Motor neuron (in vitro differentiated cells): ENCODE measurements around the gene DNHD1. TPM values are rescaled to one million over a fixed set of nuclear protein-coding genes. Genes with fewer than 3 reads are reported as not detected.
A peak's percentile ranks its signal among the peaks of the same experiment; 100 is the strongest.

Experiments used
- ATAC-seq, 8 experiments: fragments of 200-7000 bp; cut with Tn5 transposase; replicated peaks in 6 of 8; 2 replicates each; pipeline ENCODE4 v1.8.0; 2021; ENCODE audit warnings: mild to moderate bottlenecking in 8 of 8, moderate library complexity in 8 of 8
- H3K27ac ChIP-seq, 2 donors: fragments of 250-450 bp; sonication (Bioruptor Pico); 2 replicates each; pipeline ENCODE4 v1.9.0; 2021; ENCODE audit warnings: antibody characterized with exemption in 2 of 2, mild to moderate bottlenecking in 2 of 2, moderate library complexity in 1 of 2
- H3K4me1 ChIP-seq, 2 donors: fragments of 250-450 bp; sonication (Bioruptor Pico); replicated peaks in 1 of 2; 2 replicates each; pipeline ENCODE4 v1.6.1; 2021; ENCODE audit warnings: antibody characterized with exemption in 2 of 2, mild to moderate bottlenecking in 2 of 2, moderate library complexity in 1 of 2
- H3K4me3 ChIP-seq, 5 donors: fragments of 250-450 bp; sonication (Bioruptor Pico); 2 replicates each; pipeline ENCODE4 v1.9.0; 2021; ENCODE audit warnings: antibody characterized with exemption in 5 of 5, mild to moderate bottlenecking in 5 of 5, moderate library complexity in 4 of 5
- WGBS, 10 experiments: fragments of 450-650 bp; shearing (Covaris generic); methylation state at CpG; one replicate each; pipeline ENCODE4 v1.0.0; 2022; 5-methylcytosine and 5-hydroxymethylcytosine counted together
- in situ Hi-C, 9 experiments: fragments of 400-800 bp; cut with MboI; loops; one replicate each; pipeline ENCODE4 v1.15.0; 2021; ENCODE audit warnings: low sequenced_read_pairs in 9 of 9, low pct_unique_long_range_greater_than_20kb in 2 of 9; ENCODE audit not compliant: unreplicated experiment in 9 of 9
- total RNA-seq, 8 experiments: library from RNA; unstranded; fragments of 300-600 nt; gene quantifications; 2 replicates each; pipeline versions ENCODE4 v1.2.3 to v1.2.4, GENCODE V29; 2022

The DNHD1 gene
- total RNA-seq, 8 experiments from 2014 or later, result 4.5 to 23.6 (median 10.0) TPM

DNA sequence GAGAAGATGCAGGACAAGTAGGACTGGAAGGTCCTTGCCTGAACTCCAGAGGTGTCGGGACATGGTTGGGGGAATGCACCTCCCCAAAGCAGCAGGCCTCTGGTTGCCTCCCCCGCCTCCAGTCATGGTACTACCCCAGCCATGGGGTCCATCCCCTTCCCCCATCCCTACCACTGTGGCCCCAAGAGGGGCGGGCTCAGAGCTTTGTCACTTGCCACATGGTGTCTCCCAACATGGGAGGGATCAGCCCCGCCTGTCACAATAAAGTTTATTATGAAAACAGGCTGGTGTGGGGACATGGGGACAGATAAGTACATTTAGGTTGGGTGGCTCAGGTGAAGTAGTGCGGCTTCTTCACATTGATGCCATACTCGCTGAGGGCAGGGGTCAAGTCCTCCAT is 113.5 kb downstream of the DNHD1 start:
- H3K4me3 ChIP-seq, result no peak overlapping the region
- in situ Hi-C loops, result loop anchor here in 2 of 9 experiments (25.0 kb wide), 1 partner anchor 223 kb away; the partner anchor contains the start of gene SMPD1 (in 2 of the 2)
- WGBS, 10 experiments, result 100% methylated on average over 2 of the region's 6 CpGs; no CpG with 5 or more reads in 9 of the 10 experiments
- H3K4me1 ChIP-seq, result peaks cover 25 to 32% of the 10 kb centered on the region in 2 donors
- no peak overlapping the region for H3K27ac ChIP-seq
- ATAC-seq, result no peak

DNA sequence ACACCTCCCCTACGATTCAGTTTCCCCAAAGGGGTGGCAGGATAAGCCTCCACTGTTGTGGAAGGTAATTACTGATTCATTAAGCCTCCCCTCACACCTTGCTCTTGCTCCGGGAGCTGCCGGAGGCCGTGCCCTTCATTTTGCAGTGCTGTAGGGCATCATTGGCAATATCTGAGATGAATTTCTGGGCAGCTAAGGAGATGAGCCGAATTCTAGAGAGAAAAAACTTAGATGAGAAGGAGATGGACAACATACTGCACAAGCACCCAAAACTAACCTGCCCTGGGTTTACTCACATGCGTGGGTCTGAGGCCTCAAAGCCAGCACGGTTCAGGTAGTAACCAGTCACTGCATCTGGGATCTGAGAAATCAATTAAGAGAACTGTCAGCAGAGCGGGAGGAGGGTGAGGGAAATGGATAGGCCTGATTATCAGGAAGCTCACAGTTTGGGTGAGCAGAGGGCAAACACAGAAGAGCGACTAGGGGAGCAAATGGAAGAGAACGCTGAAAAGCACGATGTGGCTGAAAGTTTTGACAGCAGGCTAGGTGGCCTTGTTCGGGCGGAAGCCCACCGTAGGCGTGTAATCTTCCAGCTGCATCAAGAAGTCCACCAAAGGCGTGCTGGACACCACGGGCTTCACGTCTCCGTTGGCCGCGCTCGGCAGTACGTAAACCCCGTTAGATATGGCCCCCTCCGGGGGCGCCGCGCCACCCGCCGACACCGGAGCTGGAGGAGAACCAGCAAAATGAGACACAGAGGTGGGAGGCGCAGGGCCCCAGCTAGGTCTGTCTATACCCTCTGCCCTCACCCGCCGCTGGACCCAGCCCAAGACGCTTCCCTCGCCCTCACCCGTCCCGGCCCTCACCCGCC is 114.2 kb downstream of the DNHD1 start:
- peak; percentile 13 to 38 (median 32) for ATAC-seq
- H3K4me3 ChIP-seq, result peak overlapping the region; percentile 67 to 99 (median 75)
- peak overlapping the region; percentile 97 to 98 for H3K27ac ChIP-seq
- in situ Hi-C loops, result loop anchor here in 2 of 9 experiments (25.0 kb wide), 1 partner anchor 224 kb away; the partner anchor contains the start of gene SMPD1 (in 2 of the 2)
- 0 to 80% (median 33%) methylated on average over 1 to 10 of the region's 39 CpGs; no CpG with 5 or more reads in 3 of the 10 experiments for WGBS, 10 experiments
- peaks cover 18 to 24% of the 10 kb centered on the region in 2 donors for H3K4me1 ChIP-seq

DNA sequence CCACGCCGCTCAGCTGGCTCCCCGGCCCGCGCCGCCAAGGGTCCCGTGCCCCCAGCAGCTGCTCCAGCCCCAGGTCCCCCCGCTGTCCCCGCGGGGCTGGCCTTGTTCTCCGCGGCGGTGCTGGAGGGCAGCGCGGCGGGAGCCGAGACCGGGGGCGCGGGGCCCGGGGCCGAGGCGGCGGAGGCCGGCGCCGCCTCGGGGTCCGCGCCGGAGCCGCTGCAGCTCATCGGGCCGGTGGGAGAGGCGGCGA is 114.8 kb downstream of the DNHD1 start:
- Histone ChIP-seq H3K27ac (peak overlapping the region; percentile 97 to 98), H3K4me1 (peaks cover 13 to 19% of the 10 kb centered on the region in 2 donors), H3K4me3 (peak overlapping the region; percentile 67 to 99 (median 75))
- no CpG with 5 or more reads among the region's 36 CpGs for WGBS, 10 experiments
- no peak for ATAC-seq
- in situ Hi-C loops, result loop anchor here in 2 of 9 experiments (25.0 kb wide), 1 partner anchor 225 kb away; the partner anchor contains the start of gene SMPD1 (in 2 of the 2)

DNA sequence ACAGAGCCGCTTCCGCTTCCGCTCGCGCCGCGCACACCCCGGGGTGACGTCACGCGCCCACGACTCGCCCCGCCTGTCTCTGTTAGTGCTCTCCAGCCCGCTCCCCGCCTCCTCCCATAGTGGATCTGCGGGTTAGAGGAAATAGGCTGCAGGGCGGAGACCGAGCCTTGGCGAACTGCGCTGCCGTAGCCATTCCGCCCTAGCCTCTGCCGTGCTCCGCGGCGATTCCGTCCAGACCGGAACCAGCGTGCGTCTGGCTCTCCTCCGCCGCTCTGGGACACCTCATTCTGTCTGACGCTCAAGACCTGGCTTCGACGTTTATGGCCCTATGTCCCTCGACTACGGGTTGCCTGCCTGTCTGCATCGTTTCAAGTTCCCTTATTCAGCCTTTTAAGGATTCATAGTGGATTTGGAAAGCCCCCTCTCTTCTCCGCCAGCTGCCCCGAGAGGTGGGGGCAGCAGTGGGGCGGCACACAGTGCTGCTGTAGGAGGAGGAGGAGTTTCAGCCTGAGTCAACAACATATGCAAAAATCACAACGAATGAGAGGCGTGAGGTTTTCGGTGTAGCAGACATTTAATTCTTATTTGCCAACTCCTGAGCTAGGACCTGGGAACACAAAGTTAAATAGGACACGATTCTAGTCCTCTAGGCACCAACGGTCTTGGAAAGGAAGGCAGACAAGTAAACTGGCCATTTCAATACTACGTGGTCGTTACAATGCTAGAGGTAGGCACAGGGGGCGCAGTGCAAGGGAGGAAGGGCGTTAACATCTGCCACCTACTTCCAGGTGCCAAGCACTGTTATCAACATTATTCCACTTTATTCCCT is 115.3 kb downstream of the DNHD1 start, which contains the start of gene TAF10:
Gene TAF10 (minus strand): TSS at position 4 of the 829 bp plus-strand sequence. CDS start 27 bp downstream, outside the sequence.
- WGBS, 10 experiments, result 0 to 17% (median 0%) methylated on average over 1 to 10 of the region's 51 CpGs; no CpG with 5 or more reads in 3 of the 10 experiments
- ATAC-seq, result peak; percentile 84 to 92 (median 88)
- in situ Hi-C loops, result loop anchor here in 2 of 9 experiments (25.0 kb wide), 1 partner anchor 225 kb away; the partner anchor contains the start of gene SMPD1 (in 2 of the 2)
- H3K4me3 ChIP-seq, result peak within 1 kb of the TSS; percentile 67 to 99 (median 75)
- peaks cover 11 to 13% of the 10 kb centered on the region in 2 donors for H3K4me1 ChIP-seq
- peak within 1 kb of the TSS; percentile 97 to 98 for H3K27ac ChIP-seq

DNA sequence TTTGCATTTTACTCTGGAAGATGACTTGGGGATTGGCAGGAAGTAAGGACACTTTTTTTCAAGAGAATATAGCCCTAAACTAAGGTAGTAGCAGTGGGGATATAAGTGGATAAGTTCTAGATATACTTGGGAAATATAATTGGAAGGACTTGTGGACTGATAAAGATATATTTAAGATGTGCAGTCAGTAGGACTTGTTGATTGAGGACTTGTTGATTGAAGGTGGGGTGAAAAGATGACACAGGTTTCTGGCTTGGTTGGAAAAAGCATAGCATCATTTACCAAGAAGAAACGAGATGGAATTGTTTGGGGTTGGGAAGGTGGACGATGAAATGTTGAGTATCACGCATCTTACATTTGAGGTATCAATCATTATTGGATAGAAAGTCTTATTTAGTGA is 116.4 kb downstream of the DNHD1 start:
- Histone ChIP-seq H3K4me1 (peaks cover 12 to 16% of the 10 kb centered on the region in 2 donors), H3K27ac (peak overlapping the region; percentile 97 to 98), H3K4me3 (peak overlapping the region in 2 of 5 donors; percentile 75 to 98)
- in situ Hi-C loops, result loop anchor here in 2 of 9 experiments (25.0 kb wide), 1 partner anchor 226 kb away; the partner anchor contains the start of gene SMPD1 (in 2 of the 2)
- WGBS, 10 experiments, result 81 to 100% (median 92%) methylated on average over 1 to 3 of the region's 3 CpGs
- no peak for ATAC-seq

DNA sequence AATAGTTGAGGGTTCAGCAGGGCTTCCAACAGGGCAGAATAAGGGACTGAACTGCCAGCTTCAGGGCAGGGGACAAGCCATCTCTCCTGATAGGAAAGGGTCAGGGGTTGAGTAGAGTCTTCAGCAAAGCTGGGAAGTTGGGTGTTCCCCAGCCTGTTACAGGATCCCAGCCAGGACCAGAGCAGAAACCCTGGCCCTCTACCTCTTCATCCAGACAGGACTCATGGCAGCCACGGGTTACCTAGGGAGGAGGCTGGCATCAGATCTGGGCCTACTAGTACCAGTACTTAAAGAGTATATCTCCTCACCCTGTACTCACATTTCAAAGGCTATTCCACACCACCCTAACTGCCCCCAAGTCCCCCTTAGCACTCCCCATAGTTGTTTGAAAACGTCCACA is 117.4 kb downstream of the DNHD1 start:
- Histone ChIP-seq H3K4me1 (peaks cover 15 to 18% of the 10 kb centered on the region in 2 donors), H3K4me3 (no peak overlapping the region), H3K27ac (no peak overlapping the region)
- ATAC-seq, result no peak
- in situ Hi-C loops, result loop anchor here in 2 of 9 experiments (25.0 kb wide), 1 partner anchor 227 kb away; the partner anchor contains the start of gene SMPD1 (in 2 of the 2)
- whole genome bisulfite sequencing, 10 experiments, result 80 to 100% methylated on average over 1 of the region's 2 CpGs; no CpG with 5 or more reads in 8 of the 10 experiments

DNA sequence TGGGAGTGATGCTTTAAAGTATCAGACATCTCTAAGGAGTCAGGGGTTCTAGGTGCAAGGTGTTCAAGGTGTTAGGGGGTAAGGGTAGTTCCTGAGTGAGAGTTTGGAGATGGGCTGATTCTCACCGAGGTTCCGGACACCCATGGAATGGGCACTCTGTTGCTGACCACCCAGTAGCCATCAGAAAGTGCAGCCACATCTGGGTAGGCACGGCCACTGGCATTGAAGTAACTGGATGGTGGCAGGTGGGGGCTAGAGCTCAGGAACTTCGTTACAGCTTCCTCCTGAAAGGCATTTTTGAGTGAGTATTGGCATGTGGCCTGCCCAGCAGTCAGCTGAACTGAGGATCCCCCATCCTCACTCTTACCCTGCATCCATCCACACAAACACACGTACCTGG is 118.0 kb downstream of the DNHD1 start:
- no peak overlapping the region for H3K27ac ChIP-seq
- 80 to 100% (median 97%) methylated on average over 1 to 4 of the region's 5 CpGs; no CpG with 5 or more reads in 7 of the 10 experiments for WGBS, 10 experiments
- H3K4me3 ChIP-seq, result no peak overlapping the region
- peaks cover 19 to 21% of the 10 kb centered on the region in 2 donors for H3K4me1 ChIP-seq
- no peak for ATAC-seq
- in situ Hi-C loops, result loop anchor here in 2 of 9 experiments (25.0 kb wide), 1 partner anchor 228 kb away; the partner anchor contains the start of gene SMPD1 (in 2 of the 2)

DNA sequence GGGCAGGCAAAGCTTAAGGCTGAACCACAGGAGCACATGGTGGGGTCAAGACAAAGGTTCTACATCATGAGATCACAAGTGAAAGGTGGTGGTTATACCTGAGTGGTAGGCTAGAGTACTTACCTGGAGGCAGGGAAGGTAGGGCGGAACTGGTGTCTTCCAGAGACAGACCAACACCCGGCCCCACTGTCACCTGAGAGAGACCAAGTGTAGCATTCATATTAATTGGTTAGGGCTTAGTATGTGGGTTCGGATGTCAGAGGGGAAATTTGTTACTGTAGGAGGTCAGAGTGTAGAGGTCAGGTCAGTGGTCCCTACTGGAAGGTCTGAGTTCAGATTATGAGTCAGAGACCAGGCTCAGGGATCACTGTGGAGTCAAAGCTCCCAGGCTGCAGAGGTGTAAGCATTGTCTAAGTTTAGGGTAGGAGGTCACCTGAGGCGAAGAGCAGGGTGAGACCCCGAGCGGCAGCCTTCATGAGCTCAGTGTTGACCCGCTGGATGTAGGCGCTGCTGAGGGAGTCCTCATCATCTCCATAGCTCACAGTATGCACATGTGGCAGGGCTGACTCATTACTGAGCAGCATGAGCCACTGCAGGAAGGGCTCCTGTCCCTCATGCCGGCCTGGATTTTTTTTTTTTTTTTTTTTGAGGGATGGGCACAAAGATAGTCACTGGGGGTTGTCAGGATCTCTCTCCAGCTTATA is 119.0 kb downstream of the DNHD1 start:
- Histone ChIP-seq H3K27ac (no peak overlapping the region), H3K4me1 (peaks cover 18 to 19% of the 10 kb centered on the region in 2 donors), H3K4me3 (no peak overlapping the region)
- WGBS, 10 experiments, result 59 to 100% (median 89%) methylated on average over 1 to 6 of the region's 9 CpGs; no CpG with 5 or more reads in 2 of the 10 experiments
- in situ Hi-C loops, result loop anchor here in 2 of 9 experiments (25.0 kb wide), 1 partner anchor 229 kb away; the partner anchor contains the start of gene SMPD1 (in 2 of the 2)
- peak in 2 of 8 experiments; percentile 1 to 4 for ATAC-seq

DNA sequence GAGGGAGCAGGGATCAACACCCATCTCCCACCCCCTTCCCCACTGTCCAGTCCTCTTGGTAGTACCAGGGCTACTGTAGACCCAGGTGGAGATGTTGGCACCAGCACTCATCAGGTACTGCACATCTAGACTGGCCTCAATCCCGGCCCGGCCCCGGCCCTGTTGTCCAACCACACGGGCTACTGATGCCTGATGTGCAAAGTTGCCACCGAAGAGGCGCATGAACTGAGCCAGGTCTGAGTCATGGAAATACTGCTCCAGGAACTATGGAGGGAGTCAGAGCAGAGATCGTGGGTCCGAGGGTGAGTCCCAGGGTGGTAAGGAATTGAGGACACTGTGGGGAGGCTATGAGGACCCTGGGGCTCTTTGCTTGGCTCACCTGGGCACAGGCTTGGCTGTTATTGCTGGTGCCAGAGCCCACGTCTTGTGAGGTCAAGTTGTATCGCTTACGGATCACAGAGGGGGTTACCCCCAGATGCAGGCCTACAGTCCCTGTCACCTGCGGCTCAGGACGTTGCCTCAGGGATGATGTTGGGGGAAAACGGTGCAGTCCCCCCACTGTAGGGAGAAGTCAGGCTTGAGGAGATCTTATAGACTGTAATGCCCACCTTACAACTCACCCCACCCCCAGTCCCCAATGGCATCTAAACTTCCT is 119.6 kb downstream of the DNHD1 start:
- in situ Hi-C loops, result loop anchor here in 2 of 9 experiments (25.0 kb wide), 1 partner anchor 229 kb away; the partner anchor contains the start of gene SMPD1 (in 2 of the 2)
- Histone ChIP-seq H3K27ac (no peak overlapping the region), H3K4me3 (no peak overlapping the region), H3K4me1 (peaks cover 15% of the 10 kb centered on the region in 2 donors)
- 35 to 100% (median 93%) methylated on average over 2 to 3 of the region's 14 CpGs; no CpG with 5 or more reads in 7 of the 10 experiments for WGBS, 10 experiments
- no peak for ATAC-seq

DNA sequence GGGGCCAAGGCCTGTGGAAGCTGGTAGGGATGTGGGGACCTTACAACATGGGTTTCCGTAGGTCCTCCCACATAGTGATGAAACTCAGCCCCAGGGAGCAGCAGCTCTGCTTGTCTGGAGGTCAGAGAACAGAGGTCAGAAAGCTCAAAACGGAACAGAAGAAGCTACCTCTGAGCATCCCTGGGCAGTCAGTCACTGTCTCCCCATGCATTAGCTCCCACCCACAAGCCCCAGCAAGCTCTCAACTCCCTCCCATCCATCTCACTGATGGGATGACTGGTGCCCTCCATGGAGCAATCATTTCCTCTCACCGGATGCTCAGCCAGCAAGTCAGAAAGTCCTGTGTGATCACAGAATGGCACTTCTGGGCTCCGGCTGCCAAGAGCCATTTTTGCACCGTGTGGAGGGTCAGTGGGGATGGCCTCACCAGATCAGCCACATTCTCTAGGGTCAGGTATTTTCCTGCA is 120.3 kb downstream of the DNHD1 start:
- H3K4me1 ChIP-seq, result peaks cover 15% of the 10 kb centered on the region in 2 donors
- no peak overlapping the region for H3K4me3 ChIP-seq
- 50 to 100% (median 77%) methylated on average over 1 to 3 of the region's 5 CpGs; no CpG with 5 or more reads in 6 of the 10 experiments for WGBS, 10 experiments
- in situ Hi-C loops, result loop anchor here in 2 of 9 experiments (25.0 kb wide), 1 partner anchor 230 kb away; the partner anchor contains the start of gene SMPD1 (in 2 of the 2)
- H3K27ac ChIP-seq, result no peak overlapping the region
- ATAC-seq, result no peak
